ENCODE data around the gene MAZ. TPM values are rescaled to one million over a fixed set of nuclear protein-coding genes. Genes with fewer than 3 reads are reported as not detected.

Gene MAZ
- total and polyA plus RNA-seq, 2 of the 13 experiments (the other 11 are each of a cell fraction or from before 2014, with no cell fraction given), result 203 to 277 TPM

- TF ChIP-seq ZNF383 (CRISPR knock-in tag; IDR thresholded peaks at IDR 0.05; ENCODE audit: borderline replicate concordance) (no peak; the same call in 1 of the 2 replicates), TAF15 (IDR thresholded peaks at IDR 0.05; ENCODE audit: low read depth, low read length, poor library complexity, severe bottlenecking) (peak; percentile 85), MXD3 (CRISPR knock-in tag; IDR thresholded peaks at IDR 0.05) (peak; percentile 82), BCLAF1 (IDR thresholded peaks at IDR 0.05) (no peak), EHMT2 (IDR thresholded peaks at IDR 0.05; ENCODE audit: borderline replicate concordance, low read depth, low read length) (no peak), ZNF841 (CRISPR knock-in tag; IDR thresholded peaks at IDR 0.05; ENCODE audit: borderline replicate concordance) (peak; percentile 82; the same call in 1 of the 2 replicates), DMAP1 (CRISPR knock-in tag; IDR thresholded peaks at IDR 0.05) (peak; percentile 100), SOX5 (CRISPR knock-in tag; IDR thresholded peaks at IDR 0.05; ENCODE audit: borderline replicate concordance) (peak; percentile 86), ZNF784 (CRISPR knock-in tag; IDR thresholded peaks at IDR 0.05; ENCODE audit: borderline replicate concordance) (peak; percentile 54; the same call in 1 of the 2 replicates), ZNF101 (CRISPR knock-in tag; IDR thresholded peaks at IDR 0.05; ENCODE audit: borderline replicate concordance, low read depth) (peak; percentile 60; the same call in 1 of the 2 replicates), ZBTB10 (CRISPR knock-in tag; IDR thresholded peaks at IDR 0.05; ENCODE audit: borderline replicate concordance) (peak; percentile 89), RBAK (CRISPR knock-in tag; IDR thresholded peaks at IDR 0.05) (no peak), ZNF503 (CRISPR knock-in tag; IDR thresholded peaks at IDR 0.05) (peak; percentile 88), MXD1 (CRISPR knock-in tag; IDR thresholded peaks at IDR 0.05) (peak; percentile 88), ZNF740 (CRISPR knock-in tag; IDR thresholded peaks at IDR 0.05) (peak; percentile 98), SOX6 (IDR thresholded peaks at IDR 0.05) (no peak), SOX6 (CRISPR knock-in tag; IDR thresholded peaks at IDR 0.05) (peak; percentile 87), CBX5 (CRISPR knock-in tag; IDR thresholded peaks at IDR 0.05; ENCODE audit: borderline replicate concordance) (peak; percentile 94; the same call in 1 of the 2 replicates)
Measured at GRCh38 chr16:29805232-29806098, 864 bp upstream of the MAZ start (continued).

Measured in HepG2 (cell line).